GM18909 (cell line): ENCODE measurements around the gene HSPA1B.

Experiments used
- ATAC-seq: cut with Tn5 transposase; IDR thresholded peaks from one replicate; pipeline ENCODE4 v1.9.1; 2021; ENCODE audit warnings: mild to moderate bottlenecking; ENCODE audit not compliant: unreplicated experiment, poor library complexity

Gene HSPA1B

DNA sequence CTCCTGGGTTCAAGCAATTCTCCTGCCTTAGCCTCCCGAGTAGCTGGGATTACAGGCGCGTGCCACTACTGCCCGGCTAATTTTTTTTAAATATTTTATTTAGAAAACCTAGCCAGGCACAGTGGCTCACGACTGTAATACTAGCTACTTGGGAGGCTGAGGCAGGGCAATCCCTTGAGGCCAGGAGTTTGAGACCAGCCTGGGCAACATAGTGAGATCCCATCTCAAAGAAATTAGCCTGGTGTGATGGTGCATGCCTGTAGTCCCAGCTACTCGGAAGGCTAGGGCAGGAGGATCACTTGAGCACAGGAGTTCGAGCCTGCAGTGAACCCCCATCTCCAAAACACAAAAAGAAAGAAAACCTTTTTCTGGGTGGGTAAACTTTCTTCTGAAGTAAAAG, 48.8 kb downstream of the HSPA1B start:
- ATAC-seq = no peak

DNA sequence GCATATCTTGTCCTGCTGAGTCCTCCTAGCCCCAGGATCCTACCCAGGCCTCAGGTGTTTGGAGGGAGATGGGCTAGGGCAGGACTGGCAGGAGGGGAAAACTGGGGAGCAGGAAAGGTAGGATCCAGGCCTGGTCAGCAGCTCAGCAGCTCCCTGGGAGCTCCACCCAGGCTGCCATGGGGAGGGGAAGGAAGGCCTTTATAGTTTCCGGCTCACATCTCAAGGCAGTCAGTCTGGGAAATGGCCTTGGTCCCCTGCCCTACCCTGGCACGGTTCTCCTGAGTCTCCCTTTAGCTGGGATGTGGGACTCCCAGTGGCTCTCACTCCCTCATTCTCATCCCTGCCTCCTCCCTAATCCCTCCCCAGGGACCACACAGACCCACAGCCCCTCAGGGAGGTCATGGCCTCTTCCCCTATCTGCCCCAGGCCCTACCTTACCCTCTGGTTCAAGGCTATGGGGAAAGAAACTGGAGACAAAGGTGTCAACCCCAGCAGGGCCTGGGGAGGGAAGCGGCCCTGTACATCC, 49.6 kb downstream of the HSPA1B start:
- ATAC-seq = no peak

DNA sequence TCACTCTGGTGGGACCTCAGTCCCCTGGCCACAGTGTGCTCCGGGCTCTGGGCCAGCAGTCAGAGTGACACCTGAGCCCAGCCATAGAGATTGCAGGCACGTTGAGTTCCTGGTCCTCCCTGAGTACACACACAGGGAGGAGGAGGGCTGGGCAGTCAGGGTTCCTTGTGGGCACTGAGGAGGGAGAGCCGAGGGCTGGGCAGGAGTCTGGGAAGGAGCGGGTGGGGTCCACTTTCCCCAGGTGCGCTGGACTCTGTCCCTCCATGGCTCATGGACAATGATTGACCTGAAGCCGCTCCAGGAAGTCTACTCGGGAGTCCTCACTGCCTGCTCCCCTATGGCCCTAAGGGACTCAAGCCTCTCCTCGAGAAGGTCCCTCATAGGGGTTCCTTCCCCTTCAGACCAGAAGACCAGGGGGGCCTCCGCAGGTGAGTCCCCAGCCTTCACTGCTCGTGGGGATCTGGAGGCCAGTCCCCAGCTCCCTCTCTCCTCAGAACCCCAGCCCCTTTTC, 50.2 kb downstream of the HSPA1B start:
- no peak for ATAC-seq

DNA sequence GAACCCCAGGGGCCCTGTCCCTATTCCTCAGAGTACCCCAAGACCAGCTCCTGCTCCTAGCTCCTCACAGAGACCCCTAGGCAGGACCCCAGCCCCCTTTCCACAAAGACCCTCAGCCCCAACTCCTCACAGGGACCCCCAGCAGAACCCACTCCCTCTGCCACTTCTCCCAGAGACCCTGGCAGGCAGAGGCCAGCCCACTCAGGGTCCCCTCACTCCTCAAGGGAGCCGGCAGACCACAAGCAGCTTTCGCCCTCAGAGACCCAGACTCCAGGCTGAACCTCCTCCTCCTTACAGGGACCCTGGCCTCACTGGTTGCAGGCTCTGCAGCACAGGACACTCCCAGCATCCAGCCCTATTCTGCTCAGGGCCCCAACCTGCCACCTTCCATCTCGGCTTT, 50.7 kb downstream of the HSPA1B start:
- no peak for ATAC-seq

DNA sequence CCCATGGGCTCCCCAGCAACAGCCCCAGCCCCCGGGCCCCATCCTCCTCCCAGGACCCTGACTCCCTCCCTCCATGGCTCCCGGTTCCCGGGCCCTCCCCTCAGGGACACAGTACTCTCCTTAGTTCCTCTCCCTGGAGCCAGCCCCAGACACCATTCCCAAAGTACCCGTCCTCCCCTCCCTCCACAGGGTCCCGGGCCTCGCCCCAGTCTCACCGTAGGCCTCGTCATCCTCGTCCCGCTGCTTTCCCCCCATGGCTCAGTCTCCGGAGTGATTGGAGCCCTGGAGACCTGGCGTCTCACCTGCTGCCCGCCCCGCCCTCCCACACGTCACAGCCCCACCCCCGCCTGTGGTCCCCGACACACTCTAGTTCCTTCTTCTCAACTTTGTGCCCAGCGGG, 51.2 kb downstream of the HSPA1B start, which contains the start of gene SLC44A4:
TSS of gene SLC44A4 (minus strand) at position 272 of the 400 bp plus-strand sequence. CDS start at position 255, 17 bp downstream.
- no peak for ATAC-seq

DNA sequence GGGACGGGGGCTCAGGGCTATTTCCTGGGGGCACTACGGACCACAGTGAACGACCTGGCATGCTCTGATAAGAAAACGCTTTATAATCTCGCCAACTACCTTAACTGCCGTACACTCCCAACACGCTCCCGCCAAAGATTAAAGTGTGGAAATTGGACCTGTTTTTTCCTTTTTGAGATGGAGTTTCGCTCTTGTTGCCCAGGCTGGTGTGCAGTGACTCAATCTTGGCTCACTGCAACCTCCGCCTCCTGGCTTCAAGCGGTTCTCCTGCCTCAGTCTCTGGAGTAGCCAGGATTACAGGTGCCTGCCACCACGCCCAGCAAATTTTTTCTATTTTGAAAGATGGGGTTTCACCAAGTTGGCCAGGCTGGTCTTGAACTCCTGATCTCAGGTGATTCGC, 51.6 kb downstream of the HSPA1B start:
- no peak for ATAC-seq
